HCT116 (cell line): ENCODE measurements around the gene GRIK4.

Experiments used
- CEBPB ChIP-seq: IDR thresholded peaks from 2 replicates; pipeline ENCODE4 v1.6.1; 2012; ENCODE audit warnings: low read depth
- CTCF ChIP-seq, 3 experiments: fragments of 200-600 bp in 1 of 3; sonication (generic) in 1 of 3; IDR thresholded peaks in 2 of 3; conservative IDR thresholded peaks in 1 of 3; 2 replicates each; pipeline ENCODE4 v1.5.1; 2012 to 2017; ENCODE audit warnings: low read depth in 2 of 3, low read length in 2 of 3, antibody characterized with exemption in 1 of 3, borderline replicate concordance in 1 of 3, control low read depth in 1 of 3, mild to moderate bottlenecking in 1 of 3, mixed read lengths in 1 of 3, mixed run types in 1 of 3, moderate library complexity in 1 of 3; ENCODE audit not compliant: insufficient read depth in 1 of 3
- EZH2 ChIP-seq: fragments of 200-600 bp; sonication (generic); IDR thresholded peaks from 2 replicates; pipeline ENCODE4 v1.6.1; 2017; ENCODE audit warnings: antibody characterized with exemption, mixed run types
- JUND ChIP-seq: IDR thresholded peaks from 2 replicates; pipeline ENCODE4 v1.6.1; 2012
- POLR2A ChIP-seq: IDR thresholded peaks from 2 replicates; pipeline ENCODE4 v1.7.0; 2011; ENCODE audit warnings: borderline replicate concordance; ENCODE audit not compliant: insufficient read depth, insufficient read length; ENCODE audit errors: extremely low read depth
- POLR2AphosphoS5 ChIP-seq: IDR thresholded peaks from 2 replicates; pipeline ENCODE4 v1.6.1; 2011; ENCODE audit warnings: mild to moderate bottlenecking, low read depth, low read length, moderate library complexity
- REST ChIP-seq: IDR thresholded peaks from 2 replicates; pipeline ENCODE4 v1.6.1; 2012; ENCODE audit warnings: low read depth

- TF ChIP-seq EZH2 (no peak), POLR2AphosphoS5 (no peak), REST (no peak), CEBPB (no peak), POLR2A (no peak), JUND (no peak), CTCF (IDR thresholded peaks at IDR 0.05 in 2 of 3, conservative IDR thresholded peaks at IDR 0.05 in 1 of 3; ENCODE audit: borderline replicate concordance in 1 of 3, insufficient read depth in 1 of 3, low read depth in 2 of 3, low read length in 2 of 3) (no peak)
These were observed 39.6 kb upstream of the GRIK4 start for GRCh38 chr11:120471994-120472393.
